Body of pancreas (tissue), 4 donors: Measurements from ENCODE around the gene TTPAL. TPM values are rescaled to one million over a fixed set of nuclear protein-coding genes. Genes with fewer than 3 reads are reported as not detected.

Source experiments
- ATAC-seq: fragments of 150-250 bp; one replicate; pipeline ENCODE4 v1.9.1; 2016
- DNase-seq, 4 donors: peaks; one replicate each; pipeline ENCODE4 v3.0.0-alpha.2; 2019
- H3K27ac ChIP-seq, 4 donors: fragments of 200-600 bp; sonication (generic); 1 replicate in 3 of 4; 2 replicates in 1 of 4; pipeline versions ENCODE4 v1.5.1 to v1.6.1; 2016 to 2019; ENCODE audit warnings: mild to moderate bottlenecking in 1 of 4, mixed read lengths in 1 of 4, moderate library complexity in 1 of 4
- H3K27me3 ChIP-seq, 2 donors: fragments of 200-600 bp; sonication (generic); one replicate each; pipeline ENCODE4 v1.6.0; 2016; ENCODE audit warnings: mild to moderate bottlenecking in 1 of 2
- H3K36me3 ChIP-seq, 2 donors: fragments of 200-600 bp; sonication (generic); replicated peaks in 1 of 2; 2 replicates each; pipeline ENCODE4 v1.5.1; 2016; ENCODE audit warnings: low read depth in 2 of 2; ENCODE audit not compliant: insufficient read depth in 1 of 2
- H3K4me1 ChIP-seq: fragments of 200-600 bp; sonication (generic); one replicate; pipeline ENCODE4 v1.6.0; 2016
- H3K4me3 ChIP-seq, 2 donors: fragments of 200-600 bp; sonication (generic); 1 replicate in 1 of 2; 2 replicates in 1 of 2; pipeline ENCODE4 v1.5.1; 2016 to 2019
- H3K9me3 ChIP-seq, 3 donors: fragments of 200-600 bp; sonication (generic); 1 replicate in 2 of 3; 2 replicates in 1 of 3; pipeline ENCODE4 v1.5.1; 2016
- POLR2A ChIP-seq, 3 donors: fragments of 450-650 bp; IDR thresholded peaks; one replicate each; pipeline ENCODE4 v1.6.1; 2016; ENCODE audit warnings: antibody characterized with exemption in 3 of 3, mild to moderate bottlenecking in 2 of 3
- WGBS, 2 donors: methylation state at CpG; one replicate each; pipeline ENCODE4 v1.1.5; 2017; 5-methylcytosine and 5-hydroxymethylcytosine counted together
- intact Hi-C: fragments of 100-400 bp; cut with DNase I; formaldehyde crosslinking; loops from one replicate; pipeline ENCODE4 v1.15.1; 2023
- total RNA-seq, 2 donors: library from RNA; depleted of rRNA; stranded (reverse); fragments of >200 nt; gene quantifications; one replicate each; pipeline ENCODE4 v1.1.0, GENCODE V29; 2016
- TF ChIP-seq, protein P1 (sequence below), 7 experiments: fragments of 450-650 bp in 4 of 7; fragments of 200-600 bp in 3 of 7; sonication (generic) in 3 of 7; IDR thresholded peaks; one replicate each; pipeline ENCODE4 v1.5.1; 2016 to 2019; ENCODE audit warnings: antibody characterized with exemption in 7 of 7

Gene TTPAL
- total RNA-seq, 2 donors from 2014 or later: 8.3 to 9.9 TPM

DNA sequence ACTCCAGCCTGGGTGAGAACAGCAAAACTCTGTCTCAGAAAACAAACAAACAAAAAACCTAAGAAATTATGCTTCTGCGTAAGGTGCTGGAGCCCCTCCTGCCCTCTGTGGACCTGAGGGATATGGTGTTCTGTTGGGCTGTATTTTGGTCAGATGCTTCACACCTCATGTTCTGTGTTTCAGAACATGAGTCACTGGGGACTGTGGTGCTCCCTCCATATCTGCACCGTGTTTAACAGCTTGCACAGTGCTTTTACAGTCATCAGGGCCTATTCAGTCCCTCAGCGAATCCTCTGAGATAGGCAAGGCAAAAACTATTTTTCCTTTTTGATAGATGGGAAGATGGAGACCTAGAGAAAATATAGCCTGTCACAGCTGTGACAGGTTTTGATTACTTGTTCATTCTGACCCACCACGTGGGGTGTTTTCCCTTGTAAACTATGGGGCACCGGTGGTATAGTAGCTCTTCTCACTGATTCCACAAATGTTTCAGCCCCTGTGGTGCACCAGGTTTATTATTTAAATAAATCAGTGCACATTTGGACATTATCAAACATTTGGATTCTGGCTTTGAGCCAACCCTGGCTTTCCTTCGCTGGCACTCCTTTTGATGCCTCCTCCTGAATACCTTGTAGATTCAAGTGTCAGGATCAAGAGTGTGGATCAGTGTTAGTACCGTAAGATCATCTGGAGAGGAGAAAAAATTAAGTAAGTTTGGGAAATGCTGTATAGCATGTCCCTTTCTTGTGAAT is 9.6 kb downstream of the TTPAL start:
- H3K9me3 ChIP-seq: no peaks in the 10 kb centered on the region
- 78 to 86% methylated on average over 7 of the region's 7 CpGs for WGBS, 2 donors
- DNase-seq (no peak), ATAC-seq (no peak)
- no peaks in the 10 kb centered on the region for H3K27me3 ChIP-seq
- intact Hi-C loops: no loop called here
- peaks cover 0 to 24% of the 10 kb centered on the region in 2 donors for H3K36me3 ChIP-seq
- H3K27ac ChIP-seq: no peak overlapping the region
- no peak overlapping the region for H3K4me3 ChIP-seq
- TF ChIP-seq, protein P1, sequence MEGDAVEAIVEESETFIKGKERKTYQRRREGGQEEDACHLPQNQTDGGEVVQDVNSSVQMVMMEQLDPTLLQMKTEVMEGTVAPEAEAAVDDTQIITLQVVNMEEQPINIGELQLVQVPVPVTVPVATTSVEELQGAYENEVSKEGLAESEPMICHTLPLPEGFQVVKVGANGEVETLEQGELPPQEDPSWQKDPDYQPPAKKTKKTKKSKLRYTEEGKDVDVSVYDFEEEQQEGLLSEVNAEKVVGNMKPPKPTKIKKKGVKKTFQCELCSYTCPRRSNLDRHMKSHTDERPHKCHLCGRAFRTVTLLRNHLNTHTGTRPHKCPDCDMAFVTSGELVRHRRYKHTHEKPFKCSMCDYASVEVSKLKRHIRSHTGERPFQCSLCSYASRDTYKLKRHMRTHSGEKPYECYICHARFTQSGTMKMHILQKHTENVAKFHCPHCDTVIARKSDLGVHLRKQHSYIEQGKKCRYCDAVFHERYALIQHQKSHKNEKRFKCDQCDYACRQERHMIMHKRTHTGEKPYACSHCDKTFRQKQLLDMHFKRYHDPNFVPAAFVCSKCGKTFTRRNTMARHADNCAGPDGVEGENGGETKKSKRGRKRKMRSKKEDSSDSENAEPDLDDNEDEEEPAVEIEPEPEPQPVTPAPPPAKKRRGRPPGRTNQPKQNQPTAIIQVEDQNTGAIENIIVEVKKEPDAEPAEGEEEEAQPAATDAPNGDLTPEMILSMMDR (IDR thresholded peaks at IDR 0.05): no peak
- no peak for TF ChIP-seq POLR2A (IDR thresholded peaks at IDR 0.05)
- no peaks in the 10 kb centered on the region for H3K4me1 ChIP-seq

DNA sequence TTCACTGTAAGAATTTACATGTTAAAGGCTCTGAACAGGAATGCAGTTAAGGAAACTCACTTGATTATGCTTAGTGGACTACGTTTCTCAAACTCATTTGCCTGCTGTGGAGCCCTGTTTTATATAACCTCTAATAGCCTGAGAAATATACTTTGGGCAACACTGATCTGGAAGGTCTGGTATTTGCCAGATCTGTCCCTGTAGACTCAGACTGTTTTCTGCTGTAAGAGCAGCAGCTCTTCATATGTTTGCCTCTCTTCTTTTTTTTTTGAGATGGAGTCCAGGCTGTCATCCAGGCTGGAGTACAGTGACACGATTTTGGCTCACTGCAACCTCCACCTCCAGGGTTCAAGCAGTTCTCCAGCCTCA is 10.1 kb downstream of the TTPAL start:
- Histone ChIP-seq H3K36me3 (peaks cover 0 to 24% of the 10 kb centered on the region in 2 donors), H3K9me3 (no peaks in the 10 kb centered on the region), H3K27ac (no peak overlapping the region), H3K4me1 (no peaks in the 10 kb centered on the region), H3K27me3 (no peaks in the 10 kb centered on the region), H3K4me3 (no peak overlapping the region)
- ATAC-seq (no peak), DNase-seq (no peak)
- TF ChIP-seq POLR2A (IDR thresholded peaks at IDR 0.05): no peak
- TF ChIP-seq, protein P1 (IDR thresholded peaks at IDR 0.05): no peak
- 77 to 81% methylated on average over 2 of the region's 2 CpGs for WGBS, 2 donors
- intact Hi-C loops: no loop called here

DNA sequence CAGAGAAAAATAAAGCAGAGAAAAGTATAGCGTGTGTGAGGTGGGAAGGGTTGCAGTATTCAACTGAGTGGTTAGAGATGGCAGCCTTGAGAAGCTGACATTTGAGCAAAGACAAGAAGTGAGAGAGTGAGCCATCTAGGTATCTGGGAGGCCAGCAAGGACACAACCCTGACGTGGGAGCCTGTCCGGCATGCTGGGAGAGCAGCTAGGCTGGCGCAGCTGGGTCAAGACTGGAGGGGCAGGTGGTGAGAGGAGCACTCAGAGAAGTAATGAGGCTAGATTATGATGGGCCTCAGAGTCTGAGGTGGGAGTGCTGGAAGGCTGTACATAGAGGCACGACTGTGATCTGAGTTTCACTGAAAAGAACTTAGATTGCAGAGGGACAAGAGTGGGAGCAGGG is 12.9 kb downstream of the TTPAL start:
- peaks cover 0 to 20% of the 10 kb centered on the region in 2 donors for H3K36me3 ChIP-seq
- no peak for DNase-seq
- intact Hi-C loops: no loop called here
- no peaks in the 10 kb centered on the region for H3K4me1 ChIP-seq
- no peak for ATAC-seq
- 85 to 87% methylated on average over 5 of the region's 5 CpGs for WGBS, 2 donors
- no peaks in the 10 kb centered on the region for H3K27me3 ChIP-seq
- TF ChIP-seq, protein P1 (IDR thresholded peaks at IDR 0.05): no peak
- TF ChIP-seq POLR2A (IDR thresholded peaks at IDR 0.05): no peak
- no peaks in the 10 kb centered on the region for H3K9me3 ChIP-seq
- no peak overlapping the region for H3K27ac ChIP-seq
- H3K4me3 ChIP-seq: no peak overlapping the region

DNA sequence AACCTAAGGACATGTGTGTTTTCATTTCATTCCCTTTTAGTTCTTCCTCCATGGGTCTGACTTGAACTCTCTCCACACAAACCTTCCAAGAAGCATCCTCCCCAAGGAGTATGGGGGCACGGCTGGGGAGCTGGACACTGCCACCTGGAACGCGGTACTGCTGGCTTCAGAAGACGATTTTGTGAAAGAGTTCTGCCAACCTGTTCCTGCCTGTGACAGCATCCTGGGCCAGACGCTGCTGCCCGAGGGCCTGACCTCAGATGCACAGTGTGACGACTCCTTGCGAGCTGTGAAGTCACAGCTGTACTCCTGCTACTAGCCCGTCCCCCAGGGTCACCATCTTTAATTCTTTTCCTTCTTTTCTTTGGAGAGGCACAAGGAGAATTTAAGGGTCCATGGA is 13.5 kb downstream of the TTPAL start:
- Histone ChIP-seq H3K27me3 (no peaks in the 10 kb centered on the region), H3K27ac (no peak overlapping the region), H3K4me3 (no peak overlapping the region), H3K9me3 (no peaks in the 10 kb centered on the region), H3K36me3 (peaks cover 0 to 20% of the 10 kb centered on the region in 2 donors), H3K4me1 (no peaks in the 10 kb centered on the region)
- no peak for TF ChIP-seq POLR2A (IDR thresholded peaks at IDR 0.05)
- TF ChIP-seq, protein P1 (IDR thresholded peaks at IDR 0.05): no peak
- ATAC-seq: no peak
- WGBS, 2 donors: 81 to 90% methylated on average over 9 of the region's 9 CpGs
- no peak for DNase-seq
- intact Hi-C loops: no loop called here

DNA sequence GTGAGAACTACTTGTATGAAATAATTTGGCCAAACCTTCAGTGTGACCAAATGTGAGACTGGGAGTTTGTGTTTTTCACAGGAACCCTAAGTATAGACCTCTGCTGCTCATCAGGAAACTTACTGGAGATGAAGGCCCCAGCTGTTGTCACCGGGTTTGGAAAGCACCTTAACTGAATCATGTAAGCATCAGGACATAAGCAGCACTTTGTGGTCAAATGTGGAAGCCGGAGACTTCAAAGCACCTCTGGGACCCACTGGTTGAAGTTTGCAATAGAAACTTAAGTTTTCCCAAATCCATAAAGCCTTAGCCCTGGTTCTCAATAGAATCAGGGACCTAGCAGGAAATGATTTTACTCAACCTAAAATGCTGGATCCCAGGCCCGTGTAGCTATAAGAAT is 14.3 kb downstream of the TTPAL start:
- Histone ChIP-seq H3K27me3 (no peaks in the 10 kb centered on the region), H3K36me3 (peaks cover 0 to 23% of the 10 kb centered on the region in 2 donors), H3K9me3 (no peaks in the 10 kb centered on the region), H3K4me1 (no peaks in the 10 kb centered on the region), H3K27ac (no peak overlapping the region), H3K4me3 (no peak overlapping the region)
- DNase-seq (no peak), ATAC-seq (no peak)
- 85 to 86% methylated on average over 3 of the region's 3 CpGs for WGBS, 2 donors
- intact Hi-C loops: no loop called here
- TF ChIP-seq POLR2A (IDR thresholded peaks at IDR 0.05): no peak
- TF ChIP-seq, protein P1 (IDR thresholded peaks at IDR 0.05): no peak
